CD14-positive monocyte (primary cell): Measurements from ENCODE around the gene MYBPHL. TPM values are rescaled to one million over a fixed set of nuclear protein-coding genes. Genes with fewer than 3 reads are reported as not detected.

Source experiments
- DNase-seq, 3 donors: peaks; one replicate each; pipeline ENCODE4 v3.0.0-alpha.2; 2011 to 2022
- H2AFZ ChIP-seq: 2 replicates; pipeline ENCODE4 v1.6.0; 2012; ENCODE audit warnings: mild to moderate bottlenecking, low read depth, low read length, inconsistent platforms; ENCODE audit not compliant: insufficient read depth, poor library complexity, severe bottlenecking
- H3K27ac ChIP-seq, 2 donors: 1 replicate in 1 of 2; 2 replicates in 1 of 2; pipeline ENCODE4 v1.5.1; 2012 to 2013; ENCODE audit warnings: low read length in 2 of 2, control low read depth in 1 of 2, inconsistent platforms in 1 of 2, low read depth in 1 of 2, mild to moderate bottlenecking in 1 of 2
- H3K27me3 ChIP-seq, 2 donors: one replicate each; pipeline versions ENCODE4 v1.6.0 to v1.6.1; 2011 to 2013; ENCODE audit warnings: low read length in 2 of 2; ENCODE audit not compliant: control insufficient read depth in 2 of 2, insufficient read depth in 2 of 2
- H3K36me3 ChIP-seq, 2 donors: replicated peaks in 1 of 2; 1 replicate in 1 of 2; 2 replicates in 1 of 2; pipeline versions ENCODE4 v1.5.1 to v1.6.1; 2012 to 2013; ENCODE audit warnings: low read length in 2 of 2, control low read depth in 1 of 2, inconsistent platforms in 1 of 2, mild to moderate bottlenecking in 1 of 2; ENCODE audit not compliant: insufficient read depth in 2 of 2, control insufficient read depth in 1 of 2
- H3K4me1 ChIP-seq, 2 donors: 1 replicate in 1 of 2; 2 replicates in 1 of 2; pipeline versions ENCODE4 v1.5.1 to v1.6.1; 2012 to 2013; ENCODE audit warnings: low read length in 2 of 2, control low read depth in 1 of 2, inconsistent platforms in 1 of 2, mild to moderate bottlenecking in 1 of 2, moderate library complexity in 1 of 2; ENCODE audit not compliant: insufficient read depth in 2 of 2, control insufficient read depth in 1 of 2
- H3K4me2 ChIP-seq: replicated peaks from 2 replicates; pipeline ENCODE3; 2012; ENCODE audit warnings: low read length, moderate library complexity, mild to moderate bottlenecking; ENCODE audit not compliant: poor library complexity, severe bottlenecking; ENCODE audit errors: extremely low read depth
- H3K4me3 ChIP-seq, 3 experiments: fragments of 200-600 bp in 1 of 3; sonication (generic) in 1 of 3; replicated peaks in 1 of 3; 1 replicate in 2 of 3; 2 replicates in 1 of 3; pipeline ENCODE4 v1.5.1; 2011 to 2013; ENCODE audit warnings: low read length in 3 of 3, mild to moderate bottlenecking in 3 of 3, control low read depth in 2 of 3, low read depth in 2 of 3, inconsistent platforms in 1 of 3, moderate library complexity in 1 of 3
- H3K79me2 ChIP-seq: 2 replicates; pipeline ENCODE4 v1.6.0; 2012; ENCODE audit warnings: mild to moderate bottlenecking, control low read depth, inconsistent platforms, low read length, moderate library complexity; ENCODE audit not compliant: insufficient read depth
- H3K9ac ChIP-seq: 2 replicates; pipeline ENCODE4 v1.6.0; 2017; ENCODE audit warnings: low read length, mild to moderate bottlenecking; ENCODE audit not compliant: insufficient read depth, poor library complexity, severe bottlenecking
- H3K9me3 ChIP-seq, 2 donors: replicated peaks in 1 of 2; 1 replicate in 1 of 2; 2 replicates in 1 of 2; pipeline versions ENCODE4 v1.5.1 to v1.6.1; 2012 to 2013; ENCODE audit warnings: low read length in 2 of 2, control low read depth in 1 of 2; ENCODE audit not compliant: control insufficient read depth in 1 of 2, insufficient read depth in 1 of 2
- H4K20me1 ChIP-seq: 2 replicates; pipeline ENCODE4 v1.6.0; 2012; ENCODE audit warnings: mild to moderate bottlenecking, low read length, control low read depth, moderate library complexity; ENCODE audit not compliant: insufficient read depth
- H3K27ac Mint-ChIP-seq, 7 donors: one replicate each; pipeline ENCODE4 v1.8.0; 2020; ENCODE audit warnings: mild to moderate bottlenecking in 7 of 7, mixed read lengths in 7 of 7, moderate library complexity in 6 of 7, inconsistent platforms in 2 of 7
- H3K27me3 Mint-ChIP-seq, 3 donors: one replicate each; pipeline ENCODE4 v1.8.0; 2021 to 2022; ENCODE audit warnings: low read depth in 3 of 3, mild to moderate bottlenecking in 3 of 3, mixed read lengths in 3 of 3, moderate library complexity in 3 of 3, inconsistent platforms in 1 of 3
- H3K36me3 Mint-ChIP-seq, 2 donors: one replicate each; pipeline ENCODE4 v1.8.0; 2020; ENCODE audit warnings: mixed read lengths in 2 of 2, inconsistent platforms in 1 of 2, mild to moderate bottlenecking in 1 of 2
- H3K4me1 Mint-ChIP-seq: one replicate; pipeline ENCODE4 v1.8.0; 2020; ENCODE audit warnings: mild to moderate bottlenecking, mixed read lengths
- H3K4me3 Mint-ChIP-seq, 2 donors: one replicate each; pipeline ENCODE4 v1.8.0; 2020; ENCODE audit warnings: mild to moderate bottlenecking in 2 of 2, mixed read lengths in 2 of 2, moderate library complexity in 1 of 2
- H3K9me3 Mint-ChIP-seq, 7 donors: one replicate each; pipeline ENCODE4 v1.8.0; 2020 to 2022; ENCODE audit warnings: mixed read lengths in 7 of 7, mild to moderate bottlenecking in 6 of 7, moderate library complexity in 6 of 7, inconsistent platforms in 2 of 7
- CTCF ChIP-seq: fragments of 200-600 bp; IDR thresholded peaks from one replicate; pipeline ENCODE4 v1.8.0; 2022; ENCODE audit warnings: antibody characterized with exemption, mild to moderate bottlenecking
- WGBS: methylation state at CpG from one replicate; pipeline ENCODE4 v1.1.5; 2013; ENCODE audit warnings: missing lambda C conversion rate; ENCODE audit not compliant: insufficient coverage; 5-methylcytosine and 5-hydroxymethylcytosine counted together
- intact Hi-C, 2 donors: fragments of 100-400 bp; cut with micrococcal nuclease; formaldehyde crosslinking; loops; one replicate each; pipeline versions ENCODE4 v1.15.0 to v1.15.1; 2023
- polyA plus RNA-seq, 3 donors: library from polyadenylated mRNA; depleted of rRNA in 1 of 3; unstranded in 2 of 3; stranded (reverse) in 1 of 3; fragments of 300-500 nt in 2 of 3; fragments of >200 nt in 1 of 3; fragmentation: Illumina TruSeq in 2 of 3; gene quantifications; 1 replicate in 2 of 3; 2 replicates in 1 of 3; pipeline ENCODE4 v1.2.3, GENCODE V29; 2012 to 2021

Gene MYBPHL
- polyA plus RNA-seq, 3 donors: 0.13 TPM; not detected in 2

- H3K4me1 ChIP-seq: peaks cover 5 to 7% of the 10 kb centered on the region in 2 donors
- H3K9ac ChIP-seq: no peak overlapping the region
- Mint-ChIP-seq H3K4me1 (peaks cover 6% of the 10 kb centered on the region), H3K9me3 (peaks cover 0 to 3% (median 0%) of the 10 kb centered on the region in 7 donors), H3K4me3 (no peak overlapping the region), H3K27me3 (peaks cover 0 to 9% (median 8%) of the 10 kb centered on the region in 3 donors), H3K36me3 (no peaks in the 10 kb centered on the region), H3K27ac (no peak overlapping the region)
- no peaks in the 10 kb centered on the region for H3K27me3 ChIP-seq
- H3K27ac ChIP-seq: no peak overlapping the region
- intact Hi-C loops: loop anchor here (2.0 to 5.0 kb wide), 2 partner anchors 135 to 270 kb away; partner anchors contain the start of gene SORT1 (in 2 of the 2)
- no peaks in the 10 kb centered on the region for H3K9me3 ChIP-seq
- DNase-seq: no peak
- H3K4me3 ChIP-seq: no peak overlapping the region
- H4K20me1 ChIP-seq: no peaks in the 10 kb centered on the region
- H3K4me2 ChIP-seq: no peak overlapping the region
- no peak for TF ChIP-seq CTCF
- H3K36me3 ChIP-seq: no peaks in the 10 kb centered on the region
- H3K79me2 ChIP-seq: no peaks in the 10 kb centered on the region
- 92% methylated on average over 21 of the region's 22 CpGs for WGBS
- no peak overlapping the region for H2AFZ ChIP-seq
Measured at GRCh38 chr1:109262231-109263055, 44.4 kb downstream of the MYBPHL start.

GRCh38 chr1:109261578-109261977 lies 45.2 kb downstream of the MYBPHL start:
- peaks cover 0 to 9% (median 7%) of the 10 kb centered on the region in 3 donors for H3K27me3 Mint-ChIP-seq
- TF ChIP-seq CTCF: no peak
- Histone ChIP-seq H3K79me2 (no peaks in the 10 kb centered on the region), H3K4me1 (peaks cover 5 to 7% of the 10 kb centered on the region in 2 donors), H3K4me2 (no peak overlapping the region), H3K36me3 (no peaks in the 10 kb centered on the region), H3K27me3 (no peaks in the 10 kb centered on the region), H3K9me3 (no peaks in the 10 kb centered on the region), H2AFZ (no peak overlapping the region), H3K4me3 (no peak overlapping the region), H4K20me1 (no peaks in the 10 kb centered on the region), H3K27ac (no peak overlapping the region), H3K9ac (no peak overlapping the region)
- intact Hi-C loops: loop anchor here (5.0 kb wide), 1 partner anchor 136 kb away; the partner anchor contains the start of gene SORT1 (in 2 of the 2)
- WGBS: 97% methylated on average over 5 of the region's 6 CpGs
- H3K27ac Mint-ChIP-seq: no peak overlapping the region
- no peak overlapping the region for H3K4me3 Mint-ChIP-seq
- H3K4me1 Mint-ChIP-seq: peaks cover 6% of the 10 kb centered on the region
- DNase-seq: no peak
- H3K9me3 Mint-ChIP-seq: peaks cover 0 to 3% (median 0%) of the 10 kb centered on the region in 7 donors
- H3K36me3 Mint-ChIP-seq: no peaks in the 10 kb centered on the region
